ENCODE results near the gene SNRPA.
"Not testable (repeated sequence)": the region's sequence is repeated elsewhere in the genome, so short reads cannot be mapped to it uniquely, and the experiment has no call there.

Gene SNRPA

GRCh38 chr19:40745402-40745780 lies 5.6 kb upstream of the SNRPA start:
- no peak for DNase-seq (ENCODE audit: low read depth)

GRCh38 chr19:40747536-40747935 lies 3.5 kb upstream of the SNRPA start:
- DNase-seq (ENCODE audit: low read depth), result no peak

- peak; percentile 98 for DNase-seq (ENCODE audit: low read depth)
Observed at GRCh38 chr19:40750058-40750873, 737 bp upstream of the SNRPA start, which contains the start of gene ACTMAP. Gene ACTMAP, minus strand, starts transcription at chr19:40750477. Its CDS starts 674 bp downstream, at chr19:40749803.

GRCh38 chr19:40752257-40752781 lies 1.3 kb downstream of the SNRPA start:
- no peak for DNase-seq (ENCODE audit: low read depth)

GRCh38 chr19:40754611-40755247 lies 3.7 kb downstream of the SNRPA start:
- DNase-seq (ENCODE audit: low read depth), result peak; percentile 47

GRCh38 chr19:40755248-40755624 lies 4.2 kb downstream of the SNRPA start:
- DNase-seq (ENCODE audit: low read depth), result no peak

GRCh38 chr19:40755791-40756190 lies 4.8 kb downstream of the SNRPA start:
- no peak for DNase-seq (ENCODE audit: low read depth)

- DNase-seq (ENCODE audit: low read depth), result no peak
Observed at GRCh38 chr19:40756502-40757110, 5.6 kb downstream of the SNRPA start.

GRCh38 chr19:40758491-40758890 lies 7.5 kb downstream of the SNRPA start:
- DNase-seq (ENCODE audit: low read depth), result no peak

GRCh38 chr19:40759352-40759751 lies 8.3 kb downstream of the SNRPA start:
- no peak for DNase-seq (ENCODE audit: low read depth)

- DNase-seq (ENCODE audit: low read depth), result no peak
Observed at GRCh38 chr19:40762754-40763470, 11.9 kb downstream of the SNRPA start.

GRCh38 chr19:40763526-40763925 lies 12.5 kb downstream of the SNRPA start:
- no peak for DNase-seq (ENCODE audit: low read depth)

- DNase-seq (ENCODE audit: low read depth), result no peak
Observed at GRCh38 chr19:40763963-40764362, 13.0 kb downstream of the SNRPA start.

GRCh38 chr19:40766385-40766784 lies 15.4 kb downstream of the SNRPA start:
- DNase-seq (ENCODE audit: low read depth), result not testable (repeated sequence)

- DNase-seq (ENCODE audit: low read depth), result no peak
Observed at GRCh38 chr19:40768869-40769268, 17.9 kb downstream of the SNRPA start.

GRCh38 chr19:40771101-40771862 lies 20.3 kb downstream of the SNRPA start:
- DNase-seq (ENCODE audit: low read depth), result not testable (repeated sequence)

GRCh38 chr19:40774916-40775631 lies 24.1 kb downstream of the SNRPA start, which contains the start of gene MIA:
Gene MIA, plus strand, starts transcription at chr19:40775521. Its CDS starts 22 bp downstream, at chr19:40775543.
- DNase-seq (ENCODE audit: low read depth), result no peak

GRCh38 chr19:40775632-40776022 lies 24.6 kb downstream of the SNRPA start:
- no peak for DNase-seq (ENCODE audit: low read depth)

- no peak for DNase-seq (ENCODE audit: low read depth)
Observed at GRCh38 chr19:40776364-40776763, 25.4 kb downstream of the SNRPA start.

GRCh38 chr19:40776932-40777644 lies 26.1 kb downstream of the SNRPA start:
- peak; percentile 75 for DNase-seq (ENCODE audit: low read depth)
